ENCODE measurements around the gene CLUH. TPM values are rescaled to one million over a fixed set of nuclear protein-coding genes. Genes with fewer than 3 reads are reported as not detected.

Gene CLUH
- total and polyA plus RNA-seq, 2 donors (not counting 1 experiment from before 2014, with no cell fraction given): 53.1 to 64.6 TPM

DNA sequence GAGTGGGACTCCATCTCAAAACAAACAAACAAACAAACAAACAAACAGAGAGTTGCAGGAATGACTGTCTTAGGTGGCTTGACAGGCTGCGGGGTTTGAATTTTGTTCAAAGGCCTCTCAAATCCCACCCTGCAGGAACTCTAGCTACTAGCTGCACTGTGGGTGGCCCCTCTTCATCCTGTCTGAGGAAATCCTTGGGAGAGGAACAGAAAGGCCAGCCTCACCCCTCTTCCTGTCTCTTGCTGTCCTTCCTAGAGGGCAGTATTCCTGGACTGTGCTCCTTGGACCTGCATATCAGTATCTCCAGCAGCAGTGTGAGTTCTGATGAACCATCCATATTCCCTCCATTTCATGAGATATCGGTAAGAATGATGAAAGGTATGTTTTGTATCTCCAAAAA lies 39.9 kb upstream of the CLUH start:
- Mint-ChIP-seq H3K4me1 (peaks cover 4% of the 10 kb centered on the region), H3K4me3 (no peak overlapping the region), H3K27me3 (peaks cover 40% of the 10 kb centered on the region), H3K27ac (no peak overlapping the region), H3K9me3 (ENCODE audit: insufficient read depth) (no peaks in the 10 kb centered on the region)
- intact Hi-C loops (cut with micrococcal nuclease): no loop called here
- 100% methylated on average over 1 of the region's 2 CpGs for WGBS (ENCODE audit: insufficient coverage)
- TF ChIP-seq, protein P1, sequence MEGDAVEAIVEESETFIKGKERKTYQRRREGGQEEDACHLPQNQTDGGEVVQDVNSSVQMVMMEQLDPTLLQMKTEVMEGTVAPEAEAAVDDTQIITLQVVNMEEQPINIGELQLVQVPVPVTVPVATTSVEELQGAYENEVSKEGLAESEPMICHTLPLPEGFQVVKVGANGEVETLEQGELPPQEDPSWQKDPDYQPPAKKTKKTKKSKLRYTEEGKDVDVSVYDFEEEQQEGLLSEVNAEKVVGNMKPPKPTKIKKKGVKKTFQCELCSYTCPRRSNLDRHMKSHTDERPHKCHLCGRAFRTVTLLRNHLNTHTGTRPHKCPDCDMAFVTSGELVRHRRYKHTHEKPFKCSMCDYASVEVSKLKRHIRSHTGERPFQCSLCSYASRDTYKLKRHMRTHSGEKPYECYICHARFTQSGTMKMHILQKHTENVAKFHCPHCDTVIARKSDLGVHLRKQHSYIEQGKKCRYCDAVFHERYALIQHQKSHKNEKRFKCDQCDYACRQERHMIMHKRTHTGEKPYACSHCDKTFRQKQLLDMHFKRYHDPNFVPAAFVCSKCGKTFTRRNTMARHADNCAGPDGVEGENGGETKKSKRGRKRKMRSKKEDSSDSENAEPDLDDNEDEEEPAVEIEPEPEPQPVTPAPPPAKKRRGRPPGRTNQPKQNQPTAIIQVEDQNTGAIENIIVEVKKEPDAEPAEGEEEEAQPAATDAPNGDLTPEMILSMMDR (IDR thresholded peaks at IDR 0.05): no peak
- no peak for TF ChIP-seq EZH2 (IDR thresholded peaks at IDR 0.05; ENCODE audit: borderline replicate concordance, insufficient read depth, low read depth, low read length, poor library complexity, severe bottlenecking)
- H3K27ac ChIP-seq (ENCODE audit: low read length in 2 of 2): no peak overlapping the region
- peaks cover 7 to 12% of the 10 kb centered on the region in 2 donors for H3K4me1 ChIP-seq (ENCODE audit: control insufficient read depth in 2 of 2, insufficient read depth in 2 of 2, low read length in 2 of 2)
- ATAC-seq (ENCODE audit: low read depth): no peak
- peaks cover 0 to 45% (median 22%) of the 10 kb centered on the region in 4 experiments for H3K27me3 ChIP-seq (replicated peaks in 1 of 4; ENCODE audit: control extremely low read depth in 1 of 4, control insufficient read depth in 3 of 4, insufficient read depth in 4 of 4, low read length in 3 of 4)
- POLR2A ChIA-PET: no interaction called here
- H3K4me3 ChIP-seq (ENCODE audit: control extremely low read depth in 1 of 5, extremely low read depth in 1 of 5, insufficient read depth in 1 of 5, low read depth in 2 of 5, low read length in 4 of 5): no peak overlapping the region
- no peak overlapping the region for H3K4me2 ChIP-seq (replicated peaks; ENCODE audit: low read depth, low read length, poor library complexity, severe bottlenecking)
- no peaks in the 10 kb centered on the region for H3K36me3 ChIP-seq (replicated peaks in 1 of 2; ENCODE audit: control extremely low read depth in 1 of 2, control insufficient read depth in 1 of 2, extremely low read depth in 1 of 2, insufficient read depth in 2 of 2, low read length in 1 of 2)
- H2AFZ ChIP-seq (ENCODE audit: insufficient read depth, low read depth, low read length, poor library complexity, severe bottlenecking): no peak overlapping the region
- H3K79me2 ChIP-seq (ENCODE audit: control insufficient read depth, insufficient read depth, low read length): no peaks in the 10 kb centered on the region
- CTCF ChIA-PET: interaction anchor here (1.1 kb wide), 1 partner anchor 36 kb away, joined by 3 read pairs; no protein-coding TSS in a partner anchor
- DNase-seq: no peak
- peaks cover 0 to 12% (median 0%) of the 10 kb centered on the region in 3 donors for H3K9me3 ChIP-seq (ENCODE audit: control extremely low read depth in 1 of 3, control insufficient read depth in 2 of 3, insufficient read depth in 1 of 3, low read length in 2 of 3)
- no peaks in the 10 kb centered on the region for H4K20me1 ChIP-seq (ENCODE audit: control insufficient read depth, insufficient read depth, low read length, poor library complexity, severe bottlenecking)
- H3K9ac ChIP-seq (ENCODE audit: low read length): no peak overlapping the region

DNA sequence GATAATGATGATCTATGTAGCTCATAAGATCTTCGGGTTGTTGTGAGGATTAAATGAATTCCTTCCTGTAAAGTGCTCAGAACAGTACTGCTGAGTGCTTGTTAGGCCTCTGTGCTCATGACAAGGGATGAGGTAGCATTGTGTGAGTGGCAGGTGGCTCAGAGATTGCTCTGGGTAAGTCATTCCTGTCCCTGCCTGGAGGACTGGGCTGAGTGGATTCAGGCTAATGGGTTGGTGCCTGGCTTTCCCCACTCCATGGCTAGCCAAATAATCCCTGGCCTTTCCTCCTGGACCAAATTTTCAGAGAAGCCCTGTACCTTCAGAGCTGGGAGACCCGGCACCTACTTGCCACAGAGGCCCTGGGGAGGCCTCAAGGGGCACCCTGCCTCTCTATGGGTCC lies 39.2 kb upstream of the CLUH start:
- Histone ChIP-seq H3K9me3 (ENCODE audit: control extremely low read depth in 1 of 3, control insufficient read depth in 2 of 3, insufficient read depth in 1 of 3, low read length in 2 of 3) (peaks cover 0 to 12% (median 0%) of the 10 kb centered on the region in 3 donors), H3K79me2 (ENCODE audit: control insufficient read depth, insufficient read depth, low read length) (no peaks in the 10 kb centered on the region), H3K4me3 (ENCODE audit: control extremely low read depth in 1 of 5, extremely low read depth in 1 of 5, insufficient read depth in 1 of 5, low read depth in 2 of 5, low read length in 4 of 5) (no peak overlapping the region), H3K27me3 (replicated peaks in 1 of 4; ENCODE audit: control extremely low read depth in 1 of 4, control insufficient read depth in 3 of 4, insufficient read depth in 4 of 4, low read length in 3 of 4) (peaks cover 0 to 38% (median 18%) of the 10 kb centered on the region in 4 experiments), H2AFZ (ENCODE audit: insufficient read depth, low read depth, low read length, poor library complexity, severe bottlenecking) (no peak overlapping the region), H3K9ac (ENCODE audit: low read length) (no peak overlapping the region), H3K27ac (ENCODE audit: low read length in 2 of 2) (no peak overlapping the region), H4K20me1 (ENCODE audit: control insufficient read depth, insufficient read depth, low read length, poor library complexity, severe bottlenecking) (no peaks in the 10 kb centered on the region), H3K4me1 (ENCODE audit: control insufficient read depth in 2 of 2, insufficient read depth in 2 of 2, low read length in 2 of 2) (peaks cover 0 to 7% of the 10 kb centered on the region in 2 donors), H3K4me2 (replicated peaks; ENCODE audit: low read depth, low read length, poor library complexity, severe bottlenecking) (no peak overlapping the region), H3K36me3 (replicated peaks in 1 of 2; ENCODE audit: control extremely low read depth in 1 of 2, control insufficient read depth in 1 of 2, extremely low read depth in 1 of 2, insufficient read depth in 2 of 2, low read length in 1 of 2) (no peaks in the 10 kb centered on the region)
- Mint-ChIP-seq H3K9me3 (ENCODE audit: insufficient read depth) (no peaks in the 10 kb centered on the region), H3K27ac (no peak overlapping the region), H3K27me3 (peaks cover 37% of the 10 kb centered on the region), H3K4me3 (no peak overlapping the region), H3K4me1 (peaks cover 4% of the 10 kb centered on the region)
- DNase-seq (no peak), ATAC-seq (ENCODE audit: low read depth) (no peak)
- intact Hi-C loops (cut with micrococcal nuclease): no loop called here
- TF ChIP-seq, protein P1 (IDR thresholded peaks at IDR 0.05): no peak
- no peak for TF ChIP-seq EZH2 (IDR thresholded peaks at IDR 0.05; ENCODE audit: borderline replicate concordance, insufficient read depth, low read depth, low read length, poor library complexity, severe bottlenecking)
- ChIA-PET CTCF (interaction anchor here (1.1 kb wide), 1 partner anchor 36 kb away, joined by 3 read pairs; no protein-coding TSS in a partner anchor), POLR2A (no interaction called here)
- WGBS (ENCODE audit: insufficient coverage): 100% methylated on average over 2 of the region's 2 CpGs

Measured in B cell (primary cell).